Endothelial cell of umbilical vein (primary cell): ENCODE results near the gene SLC38A6.

Experiments used
- CTCF ChIP-seq, 2 donors: IDR thresholded peaks; 1 replicate in 1 of 2; 2 replicates in 1 of 2; pipeline ENCODE4 v1.5.1; 2011; ENCODE audit warnings: low read length in 2 of 2, mild to moderate bottlenecking in 2 of 2, moderate library complexity in 2 of 2, control low read depth in 1 of 2, inconsistent platforms in 1 of 2, low read depth in 1 of 2; ENCODE audit not compliant: insufficient read depth in 1 of 2; ENCODE audit errors: extremely low read depth in 1 of 2
- EZH2 ChIP-seq: IDR thresholded peaks from 2 replicates; pipeline ENCODE4 v1.6.1; 2012; ENCODE audit warnings: borderline replicate concordance, low read depth, mild to moderate bottlenecking, moderate library complexity, low read length, inconsistent platforms; ENCODE audit not compliant: severe bottlenecking
- MAX ChIP-seq: IDR thresholded peaks from 2 replicates; pipeline ENCODE4 v1.6.1; 2011; ENCODE audit not compliant: insufficient read depth, insufficient read length
- MYC ChIP-seq: IDR thresholded peaks from one replicate; pipeline ENCODE4 v1.6.1; 2011; ENCODE audit warnings: mild to moderate bottlenecking, low read depth, low read length
- POLR2A ChIP-seq: IDR thresholded peaks from 2 replicates; pipeline ENCODE4 v1.6.1; 2012; ENCODE audit warnings: low read depth, mild to moderate bottlenecking, control low read depth, low read length
- POLR2AphosphoS5 ChIP-seq: IDR thresholded peaks from 2 replicates; pipeline ENCODE4 v1.6.1; 2012; ENCODE audit warnings: low read depth, mild to moderate bottlenecking, control low read depth, low read length, moderate library complexity; ENCODE audit not compliant: insufficient read depth

GRCh38 chr14:61033855-61034254 lies 52.8 kb downstream of the SLC38A6 start:
- no peak for TF ChIP-seq CTCF (IDR thresholded peaks at IDR 0.05; ENCODE audit: extremely low read depth in 1 of 2, insufficient read depth in 1 of 2, low read depth in 1 of 2, low read length in 2 of 2)
- TF ChIP-seq EZH2: no peak
- no peak for TF ChIP-seq MAX
- TF ChIP-seq POLR2AphosphoS5: no peak
- no peak for TF ChIP-seq POLR2A
- TF ChIP-seq MYC: no peak
